ENCODE data around the gene CACNA1C.
"Not testable (repeated sequence)": the region's sequence is repeated elsewhere in the genome, so short reads cannot be mapped to it uniquely, and the experiment has no call there.

Gene CACNA1C

GRCh38 chr12:2076728-2077127, 23.9 kb downstream of the CACNA1C start:
- no peak for DNase-seq

- DNase-seq = no peak
Observed at GRCh38 chr12:2080604-2081003, 27.8 kb downstream of the CACNA1C start.

- DNase-seq = no peak
Observed at GRCh38 chr12:2082321-2082720, 29.5 kb downstream of the CACNA1C start.

- DNase-seq = no peak
Observed at GRCh38 chr12:2083008-2083407, 30.2 kb downstream of the CACNA1C start.

- no peak for DNase-seq
Observed at GRCh38 chr12:2083561-2083960, 30.8 kb downstream of the CACNA1C start.

- DNase-seq = no peak
Observed at GRCh38 chr12:2084553-2085296, 31.9 kb downstream of the CACNA1C start.

GRCh38 chr12:2092354-2092753, 39.6 kb downstream of the CACNA1C start:
- no peak for DNase-seq

GRCh38 chr12:2092890-2093289, 40.1 kb downstream of the CACNA1C start:
- no peak for DNase-seq

GRCh38 chr12:2094597-2094996, 41.8 kb downstream of the CACNA1C start:
- DNase-seq = no peak

- no peak for DNase-seq
Observed at GRCh38 chr12:2095878-2096277, 43.1 kb downstream of the CACNA1C start.

GRCh38 chr12:2097617-2098016, 44.8 kb downstream of the CACNA1C start:
- no peak for DNase-seq

- no peak for DNase-seq
Observed at GRCh38 chr12:2098852-2099251, 46.1 kb downstream of the CACNA1C start.

- DNase-seq = no peak
Observed at GRCh38 chr12:2099595-2099994, 46.8 kb downstream of the CACNA1C start.

GRCh38 chr12:2101359-2101758, 48.6 kb downstream of the CACNA1C start:
- no peak for DNase-seq

GRCh38 chr12:2101771-2102170, 49.0 kb downstream of the CACNA1C start:
- DNase-seq = no peak

GRCh38 chr12:2102736-2103135, 49.9 kb downstream of the CACNA1C start:
- DNase-seq = not testable (repeated sequence)

- not testable (repeated sequence) for DNase-seq
Observed at GRCh38 chr12:2105387-2105786, 52.6 kb downstream of the CACNA1C start.

- no peak for DNase-seq
Observed at GRCh38 chr12:2108166-2108565, 55.4 kb downstream of the CACNA1C start.

- no peak for DNase-seq
Observed at GRCh38 chr12:2108975-2109671, 56.3 kb downstream of the CACNA1C start.

- DNase-seq = no peak
Observed at GRCh38 chr12:2110127-2110526, 57.3 kb downstream of the CACNA1C start.

GRCh38 chr12:2110849-2111566, 58.2 kb downstream of the CACNA1C start:
- no peak for DNase-seq

- no peak for DNase-seq
Observed at GRCh38 chr12:2111826-2112225, 59.0 kb downstream of the CACNA1C start.

- no peak for DNase-seq
Observed at GRCh38 chr12:2112401-2112800, 59.6 kb downstream of the CACNA1C start.

Measured in DMS53 (cell line).